NCI-H1930 (cell line): ENCODE measurements around the gene MROH7.
A peak's percentile ranks its signal among the peaks of the same experiment; 100 is the strongest.

ENCODE experiments used
- DNase-seq, 2 experiments: peaks; one replicate each; lab custom pipeline; 2025; lab: John Stamatoyannopoulos, UW

The MROH7 gene

DNA sequence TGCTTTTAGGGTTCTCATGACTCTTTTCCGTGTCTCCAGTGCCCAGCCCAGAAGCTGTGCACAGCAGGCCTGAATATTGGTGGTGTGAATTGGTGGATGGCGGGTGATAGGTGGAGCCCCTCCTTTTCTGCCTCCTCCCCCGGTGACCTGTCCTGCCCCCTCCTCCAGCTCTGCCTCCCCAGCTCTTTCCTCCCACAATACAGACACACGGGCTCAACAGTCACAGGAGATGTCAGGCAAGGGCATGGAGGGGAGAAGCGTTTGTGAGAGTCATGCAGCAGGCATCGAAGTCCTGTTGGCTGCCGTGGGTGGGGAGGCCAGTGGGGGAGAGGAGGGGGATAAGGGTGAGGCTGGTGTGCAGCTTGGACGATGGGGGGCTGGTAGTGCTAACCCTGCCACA is 56.8 kb downstream of the MROH7 start:
- DNase-seq, result no peak

- no peak for DNase-seq
Observed at GRCh38 chr1:54699936-54700525, 58.4 kb downstream of the MROH7 start.

GRCh38 chr1:54701066-54701465 is 59.5 kb downstream of the MROH7 start:
- DNase-seq, result no peak

GRCh38 chr1:54701996-54702395 is 60.4 kb downstream of the MROH7 start:
- DNase-seq, result no peak

- DNase-seq, result no peak
Observed at GRCh38 chr1:54703471-54703870, 61.9 kb downstream of the MROH7 start.

DNA sequence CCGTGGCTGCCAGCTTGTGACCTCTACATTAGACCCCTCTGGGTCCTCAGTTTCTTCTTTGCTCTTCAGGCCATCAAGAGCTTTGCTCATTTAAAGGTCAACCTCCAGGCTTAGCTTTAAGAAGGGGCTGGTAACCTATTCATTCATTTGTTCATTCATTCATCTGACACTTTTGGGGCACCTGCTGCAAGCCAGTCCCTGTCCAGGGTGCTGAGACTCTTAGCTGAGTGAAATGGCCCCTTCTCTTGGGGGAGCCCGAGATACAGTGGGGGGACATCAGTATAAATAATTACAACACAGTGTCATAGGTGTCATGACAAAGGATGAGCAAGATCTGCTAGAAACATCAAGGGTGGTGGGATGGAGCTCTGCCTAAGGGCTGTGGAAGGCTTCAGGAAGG is 63.6 kb downstream of the MROH7 start:
- DNase-seq, result no peak

- DNase-seq, result no peak
Observed at GRCh38 chr1:54706419-54706818, 64.8 kb downstream of the MROH7 start.

GRCh38 chr1:54708385-54708784 is 66.8 kb downstream of the MROH7 start:
- DNase-seq, result no peak

- DNase-seq, result no peak
Observed at GRCh38 chr1:54709547-54710292, 68.1 kb downstream of the MROH7 start.

DNA sequence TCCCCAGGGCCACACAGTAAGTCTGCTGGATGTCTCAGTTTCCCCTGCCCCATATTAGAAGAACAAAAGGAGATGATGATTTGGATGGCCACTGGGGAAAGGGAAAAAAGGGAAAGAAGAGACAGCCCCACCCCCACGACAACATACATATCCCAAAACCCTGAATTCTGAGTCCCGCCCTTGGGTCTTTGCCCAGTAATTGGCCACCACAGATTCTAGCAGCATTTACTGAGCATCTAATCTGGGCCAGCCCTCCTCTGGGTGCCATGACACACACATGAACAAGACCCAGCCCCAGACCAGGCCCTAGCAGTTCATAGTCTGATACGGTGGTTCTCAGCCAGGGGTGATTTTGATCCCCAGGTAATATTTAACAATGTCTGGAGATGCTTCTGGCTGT is 68.8 kb downstream of the MROH7 start:
- no peak for DNase-seq

GRCh38 chr1:54710841-54711240 is 69.3 kb downstream of the MROH7 start:
- no peak for DNase-seq

- no peak for DNase-seq
Observed at GRCh38 chr1:54711536-54711935, 70.0 kb downstream of the MROH7 start.

DNA sequence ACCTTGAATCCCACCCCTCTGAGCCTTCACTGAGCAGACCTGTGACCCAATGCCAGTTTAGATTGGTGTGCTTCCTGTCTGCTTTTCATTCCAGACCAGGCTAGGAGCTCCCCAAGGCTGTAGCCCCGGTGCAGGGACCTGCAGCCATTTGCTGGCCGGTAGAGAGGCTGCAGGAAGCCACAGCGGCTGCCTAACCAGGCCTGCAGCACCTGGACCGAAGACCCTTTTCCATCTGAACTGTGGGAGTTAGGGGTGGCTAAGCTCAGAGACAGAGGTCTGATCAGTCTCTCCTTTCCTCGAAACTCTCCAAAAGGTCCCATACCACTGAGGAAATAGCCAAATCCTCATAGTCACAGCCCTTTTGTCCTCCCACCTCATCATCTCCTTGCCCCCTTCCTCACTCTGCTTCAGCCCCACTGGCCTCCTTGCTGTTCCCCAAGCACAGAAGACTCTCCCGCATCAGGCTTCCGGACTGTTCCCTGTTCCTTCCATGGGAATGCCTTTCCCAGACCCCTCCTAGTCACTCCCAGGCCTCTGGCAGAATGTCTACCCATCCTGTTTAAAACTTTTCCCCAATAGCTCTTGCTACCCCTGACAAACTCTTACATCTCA is 73.4 kb downstream of the MROH7 start:
- no peak for DNase-seq

GRCh38 chr1:54715493-54716298 is 74.1 kb downstream of the MROH7 start, which contains the start of gene TTC4:
TSS of gene TTC4 (plus strand) at chr1:54715861. CDS start at chr1:54715909, 48 bp downstream.
- peak; percentile 57 to 82 for DNase-seq

DNA sequence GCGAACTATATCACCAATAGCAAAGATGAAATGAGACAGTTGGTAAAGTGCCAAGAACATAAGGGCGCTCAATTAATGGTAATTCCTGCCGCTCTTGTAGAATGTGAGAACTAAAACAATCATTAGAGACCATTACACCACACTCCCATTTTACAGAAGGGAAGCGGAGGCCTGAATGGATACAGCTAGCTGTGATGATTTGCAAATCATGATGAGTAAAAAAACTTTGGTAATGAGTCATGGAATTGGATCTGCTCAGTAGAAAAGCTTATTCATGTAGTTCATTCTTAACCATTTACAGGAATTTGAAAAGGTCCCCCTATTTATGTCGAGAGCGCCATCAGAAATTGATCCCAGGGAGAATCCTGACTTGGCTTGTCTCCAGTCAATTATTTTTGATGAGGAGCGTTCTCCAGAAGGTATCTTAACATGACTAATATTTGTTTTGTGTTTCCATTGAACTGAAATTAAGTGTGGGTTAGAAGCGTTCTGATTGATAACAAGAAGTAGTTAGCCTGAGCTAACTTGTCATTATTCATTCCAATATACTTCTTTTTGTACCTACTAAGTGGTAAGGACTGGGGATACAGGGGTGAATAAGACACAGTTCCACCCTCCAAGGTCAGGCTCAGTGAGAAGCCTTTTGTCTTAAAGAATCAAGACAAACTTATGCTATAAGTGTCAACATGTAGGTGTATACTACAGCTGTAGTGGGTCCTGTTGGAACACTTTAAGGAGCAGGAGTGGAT is 74.9 kb downstream of the MROH7 start:
- DNase-seq, result no peak

DNA sequence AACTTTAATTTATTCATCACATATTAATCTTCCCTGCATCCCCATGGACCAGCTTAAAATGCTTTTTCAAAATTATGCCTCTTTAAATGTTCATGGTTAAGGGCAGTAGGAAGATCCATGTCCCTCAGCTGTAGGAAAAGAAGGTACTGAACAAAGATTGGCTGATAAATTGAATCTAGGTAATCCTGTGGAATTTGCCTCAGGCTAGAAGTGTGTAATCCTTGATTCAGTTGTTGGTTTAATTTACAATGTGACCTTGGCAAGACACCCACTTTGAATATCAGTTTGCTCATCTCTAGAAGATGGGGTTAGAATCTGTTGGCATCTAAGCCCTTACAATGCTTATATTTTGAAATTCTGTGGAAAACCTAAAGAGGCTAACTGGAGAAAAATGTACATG is 80.1 kb downstream of the MROH7 start:
- DNase-seq, result no peak

- no peak for DNase-seq
Observed at GRCh38 chr1:54723985-54724384, 82.4 kb downstream of the MROH7 start.

DNA sequence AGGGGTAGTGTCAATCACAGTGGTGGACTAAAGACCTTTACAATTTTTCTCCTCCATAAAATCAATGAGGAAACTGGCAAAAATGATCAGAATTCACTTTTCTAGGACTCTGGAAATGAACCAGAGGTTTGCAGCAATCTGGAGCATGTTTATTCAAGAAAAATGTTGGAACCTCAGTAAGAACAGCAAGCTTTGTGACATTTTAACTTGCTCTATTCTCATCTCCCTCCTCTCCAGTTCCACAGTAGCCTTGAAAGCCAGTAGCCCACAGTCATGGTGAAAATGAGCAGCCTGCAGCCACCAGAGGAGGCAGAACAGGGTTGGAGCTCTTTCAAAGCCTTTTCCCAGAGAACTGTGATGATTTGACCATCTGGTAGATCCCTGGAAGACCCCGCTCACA is 83.2 kb downstream of the MROH7 start:
- no peak for DNase-seq

GRCh38 chr1:54728027-54728426 is 86.4 kb downstream of the MROH7 start:
- DNase-seq, result no peak

GRCh38 chr1:54736685-54737084 is 95.1 kb downstream of the MROH7 start:
- DNase-seq, result no peak

- DNase-seq, result no peak
Observed at GRCh38 chr1:54738244-54738643, 96.7 kb downstream of the MROH7 start.

- no peak for DNase-seq
Observed at GRCh38 chr1:54741531-54741930, 99.9 kb downstream of the MROH7 start.
